ENCODE data around the gene ADAM22.

Gene ADAM22

GRCh38 chr7:88224601-88225275 is 290.7 kb downstream of the ADAM22 start:
- no peak for DNase-seq

- DNase-seq: no peak
Observed at GRCh38 chr7:88226201-88226600, 292.1 kb downstream of the ADAM22 start.

GRCh38 chr7:88226886-88227516 is 292.9 kb downstream of the ADAM22 start:
- DNase-seq: no peak

GRCh38 chr7:88229302-88229995 is 295.4 kb downstream of the ADAM22 start:
- DNase-seq: no peak

GRCh38 chr7:88230646-88231045 is 296.6 kb downstream of the ADAM22 start:
- no peak for DNase-seq

- no peak for DNase-seq
Observed at GRCh38 chr7:88233828-88234227, 299.8 kb downstream of the ADAM22 start.

- no peak for DNase-seq
Observed at GRCh38 chr7:88239852-88240251, 305.8 kb downstream of the ADAM22 start.

- peak; percentile 54 for DNase-seq
Observed at GRCh38 chr7:88243345-88243909, 309.4 kb downstream of the ADAM22 start.

- no peak for DNase-seq
Observed at GRCh38 chr7:88244258-88244657, 310.2 kb downstream of the ADAM22 start.
